IMR-90 (cell line): ENCODE data around the gene ABTB1. TPM values are rescaled to one million over a fixed set of nuclear protein-coding genes. Genes with fewer than 3 reads are reported as not detected.

Source experiments
- ATAC-seq: fragments of 200-7000 bp; cut with Tn5 transposase; 2 replicates; pipeline ENCODE4 v1.9.1; 2020; ENCODE audit warnings: low read depth, mild to moderate bottlenecking, moderate library complexity
- BruUV-seq: library from RNA; stranded (reverse); fragments of 400-500 nt; replicated peaks from 2 replicates; lab custom pipeline; 2021; lab: Mats Ljungman, UMichigan
- CTCF ChIA-PET: fragments of 300-600 bp; formaldehyde crosslinking; extraction: SDS; loops from one replicate; lab custom pipeline; 2021; ENCODE audit warnings: antibody characterized with exemption; lab: Yijun Ruan, JAX
- POLR2A ChIA-PET: fragments of 300-600 bp; sonication (Branson Sonifier 250); formaldehyde crosslinking; loops from one replicate; lab custom pipeline; 2022; ENCODE audit warnings: antibody characterized with exemption; ENCODE audit not compliant: unreplicated experiment; lab: Charles Lee
- DNase-seq: peaks from one replicate; pipeline ENCODE4 v3.0.0; 2013
- H2AFZ ChIP-seq: replicated peaks from 2 replicates; pipeline ENCODE3; 2013; ENCODE audit warnings: low read length, mild to moderate bottlenecking; ENCODE audit not compliant: poor library complexity
- H2AK5ac ChIP-seq: 2 replicates; pipeline ENCODE4 v1.6.1; 2013; ENCODE audit warnings: low read depth, low read length, inconsistent platforms
- H2AK9ac ChIP-seq: replicated peaks from 2 replicates; pipeline ENCODE3; 2013; ENCODE audit warnings: mild to moderate bottlenecking, low read depth, low read length, moderate library complexity; ENCODE audit not compliant: poor library complexity
- H2BK120ac ChIP-seq: 2 replicates; pipeline ENCODE4 v1.6.1; 2013; ENCODE audit warnings: low read depth, low read length, inconsistent platforms
- H2BK15ac ChIP-seq: 3 replicates; pipeline ENCODE4 v1.6.1; 2013; ENCODE audit warnings: low read depth, low read length, inconsistent platforms
- H2BK20ac ChIP-seq: 2 replicates; pipeline ENCODE4 v1.6.1; 2013; ENCODE audit warnings: low read depth, mild to moderate bottlenecking, inconsistent platforms, low read length, moderate library complexity
- H2BK5ac ChIP-seq: 2 replicates; pipeline ENCODE4 v1.6.1; 2013; ENCODE audit warnings: mild to moderate bottlenecking, low read depth, low read length, inconsistent platforms; ENCODE audit not compliant: poor library complexity, severe bottlenecking
- H3K14ac ChIP-seq: replicated peaks from 2 replicates; pipeline ENCODE4 v1.6.1; 2013; ENCODE audit warnings: low read depth, low read length, inconsistent platforms
- H3K18ac ChIP-seq: 2 replicates; pipeline ENCODE4 v1.6.1; 2013; ENCODE audit warnings: low read depth, low read length, control low read depth
- H3K23ac ChIP-seq: 2 replicates; pipeline ENCODE4 v1.6.1; 2013; ENCODE audit warnings: low read depth, low read length, inconsistent platforms
- H3K27ac ChIP-seq: 2 replicates; pipeline ENCODE4 v1.5.1; 2013; ENCODE audit warnings: mild to moderate bottlenecking, control low read depth, low read length; ENCODE audit not compliant: insufficient read depth
- H3K27me3 ChIP-seq: 2 replicates; pipeline ENCODE4 v1.6.1; 2013; ENCODE audit warnings: low read length; ENCODE audit not compliant: control insufficient read depth, insufficient read depth
- H3K36me3 ChIP-seq: 2 replicates; pipeline ENCODE4 v1.6.1; 2013; ENCODE audit warnings: low read length, mixed read lengths; ENCODE audit not compliant: control insufficient read depth, insufficient read depth
- H3K4ac ChIP-seq: 2 replicates; pipeline ENCODE4 v1.6.1; 2013; ENCODE audit warnings: low read depth, low read length, inconsistent platforms
- H3K4me1 ChIP-seq: 2 replicates; pipeline ENCODE4 v1.6.1; 2013; ENCODE audit warnings: low read length, mixed read lengths; ENCODE audit not compliant: control insufficient read depth, insufficient read depth
- H3K4me2 ChIP-seq: 2 replicates; pipeline ENCODE4 v1.6.1; 2013; ENCODE audit warnings: low read depth, mild to moderate bottlenecking, control low read depth, low read length, moderate library complexity
- H3K4me3 ChIP-seq: 2 replicates; pipeline ENCODE4 v1.5.1; 2013; ENCODE audit warnings: low read depth, mild to moderate bottlenecking, control low read depth, low read length, moderate library complexity; ENCODE audit not compliant: insufficient read depth
- H3K56ac ChIP-seq: 2 replicates; pipeline ENCODE4 v1.6.1; 2013; ENCODE audit warnings: low read length, inconsistent platforms; ENCODE audit not compliant: insufficient read depth; ENCODE audit errors: extremely low read depth
- H3K79me1 ChIP-seq, 2 experiments: 2 replicates each; pipeline ENCODE4 v1.6.1; 2013; ENCODE audit warnings: low read length in 2 of 2, inconsistent platforms in 1 of 2, low read depth in 1 of 2
- H3K9ac ChIP-seq: 2 replicates; pipeline ENCODE4 v1.6.1; 2013; ENCODE audit warnings: low read depth, low read length, control low read depth
- H3K9me1 ChIP-seq: 2 replicates; pipeline ENCODE4 v1.6.1; 2013; ENCODE audit warnings: low read length, inconsistent platforms; ENCODE audit not compliant: insufficient read depth
- H3K9me3 ChIP-seq: 2 replicates; pipeline ENCODE4 v1.6.1; 2013; ENCODE audit warnings: low read length; ENCODE audit not compliant: control insufficient read depth, insufficient read depth
- H4K20me1 ChIP-seq: 2 replicates; pipeline ENCODE4 v1.6.1; 2013; ENCODE audit warnings: low read length, inconsistent platforms; ENCODE audit not compliant: insufficient read depth
- H4K5ac ChIP-seq: 2 replicates; pipeline ENCODE4 v1.6.1; 2013; ENCODE audit warnings: mild to moderate bottlenecking, low read depth, low read length, control low read depth
- H4K8ac ChIP-seq, 2 experiments: 2 replicates each; pipeline ENCODE4 v1.6.1; 2013; ENCODE audit warnings: low read depth in 2 of 2, low read length in 2 of 2, control low read depth in 1 of 2, inconsistent platforms in 1 of 2
- H4K91ac ChIP-seq: 2 replicates; pipeline ENCODE4 v1.6.1; 2013; ENCODE audit warnings: low read depth, low read length, inconsistent platforms; ENCODE audit not compliant: insufficient read depth
- MXI1 ChIP-seq: IDR thresholded peaks from 2 replicates; pipeline ENCODE4 v1.6.1; 2012; ENCODE audit warnings: low read depth, mild to moderate bottlenecking, low read length, moderate library complexity, borderline replicate concordance
- RFX5 ChIP-seq: IDR thresholded peaks from 2 replicates; pipeline ENCODE4 v1.8.0; 2012; ENCODE audit warnings: low read depth, mild to moderate bottlenecking, low read length, moderate library complexity
- WGBS, 2 experiments: methylation state at CpG; one replicate each; pipeline versions ENCODE4 v1.1.5 to v1.1.7; 2013; ENCODE audit warnings: missing lambda C conversion rate in 2 of 2; ENCODE audit not compliant: insufficient read length in 1 of 2; ENCODE audit errors: extremely low coverage in 2 of 2; 5-methylcytosine and 5-hydroxymethylcytosine counted together
- dilution Hi-C: fragments of 300-500 bp; cut with HindIII; formaldehyde crosslinking; loops from one replicate; pipeline ENCODE4 v1.14.3; 2018; ENCODE audit warnings: low sequenced_read_pairs; ENCODE audit not compliant: unreplicated experiment
- in situ Hi-C: fragments of 300-500 bp; cut with MboI; formaldehyde crosslinking; loops from 3 replicates; pipeline ENCODE4 v1.14.3; 2019; ENCODE audit warnings: low sequenced_read_pairs, inconsistent platforms, mixed read lengths
- intact Hi-C: fragments of 100-400 bp; cut with micrococcal nuclease; formaldehyde crosslinking; loops from 2 replicates; pipeline ENCODE4 v1.10.0; 2022
- polyA plus RNA-seq, 3 experiments: library from polyadenylated mRNA; depleted of rRNA; stranded (reverse); fragments of >200 nt; gene quantifications; 2 replicates each; pipeline ENCODE4 v1.2.3, GENCODE V29; 2012; ENCODE audit warnings: low replicate concordance in 1 of 3
- total RNA-seq: library from RNA; depleted of rRNA; stranded (reverse); fragments of >200 nt; gene quantifications from 2 replicates; pipeline ENCODE4 v1.2.3, GENCODE V29; 2012

Gene ABTB1
- total and polyA plus RNA-seq, 2 of the 4 experiments (the other 2 are of a cell fraction) = 3.2 to 23.0 TPM

DNA sequence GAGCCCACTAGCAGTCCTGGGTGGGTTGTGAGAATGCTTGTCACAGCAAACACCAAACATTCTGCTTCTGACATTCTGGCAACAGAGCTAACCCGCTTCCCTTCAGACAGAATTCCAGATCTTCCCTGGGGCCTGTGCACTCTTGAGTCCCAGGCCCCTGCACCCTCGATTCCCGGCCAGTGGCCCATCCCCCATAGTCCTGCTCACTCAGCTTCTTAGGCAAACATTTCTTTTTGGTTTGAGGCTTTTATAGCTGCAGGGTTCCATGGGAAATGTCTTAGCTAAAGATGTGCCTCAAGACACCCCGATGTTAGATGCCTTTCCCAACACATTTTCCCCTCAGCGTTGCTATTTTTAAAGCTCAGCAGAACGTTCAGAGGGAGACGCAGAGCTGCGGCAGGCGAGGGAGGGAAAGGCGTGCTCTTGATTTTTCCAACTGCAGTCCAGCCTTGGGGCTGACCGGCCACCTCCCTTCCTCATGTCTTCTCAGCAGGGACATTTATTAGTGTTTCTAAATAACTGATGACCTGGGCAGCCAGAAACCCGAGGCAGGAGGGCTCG lies 35.2 kb downstream of the ABTB1 start:
- H3K9ac ChIP-seq = no peak overlapping the region
- TF ChIP-seq MXI1 = no peak
- no peak for TF ChIP-seq RFX5
- no peak overlapping the region for H2AFZ ChIP-seq
- dilution Hi-C loops = no loop called here
- no peak overlapping the region for H3K4me3 ChIP-seq
- H3K18ac ChIP-seq = no peak overlapping the region
- H3K9me1 ChIP-seq = peaks cover 16% of the 10 kb centered on the region
- in situ Hi-C loops = no loop called here
- H2BK5ac ChIP-seq = no peak overlapping the region
- no peak overlapping the region for H4K91ac ChIP-seq
- intact Hi-C loops = no loop called here
- no peak overlapping the region for H2BK120ac ChIP-seq
- no peaks in the 10 kb centered on the region for H4K20me1 ChIP-seq
- H2BK15ac ChIP-seq = no peak overlapping the region
- no peak overlapping the region for H3K27ac ChIP-seq
- no peak overlapping the region for H3K56ac ChIP-seq
- WGBS, 2 experiments = 54% methylated on average over 4 of the region's 13 CpGs; no CpG with 5 or more reads in 1 of the 2 experiments
- no peak overlapping the region for H3K14ac ChIP-seq
- no peaks in the 10 kb centered on the region for H3K27me3 ChIP-seq
- no peak overlapping the region; the same call in 1 of the 2 replicates for H2AK5ac ChIP-seq
- no peak overlapping the region for H3K4me2 ChIP-seq
- ChIA-PET POLR2A (no interaction called here), CTCF (interaction anchor here (1.7 kb wide), 1 partner anchor 11 kb away, joined by 5 read pairs; no protein-coding TSS in a partner anchor)
- H3K23ac ChIP-seq = no peak overlapping the region
- H2AK9ac ChIP-seq = no peak overlapping the region
- H3K4me1 ChIP-seq = peaks cover 6% of the 10 kb centered on the region; the same call in 1 of the 2 replicates
- no peak overlapping the region for H2BK20ac ChIP-seq
- no peak overlapping the region for H4K5ac ChIP-seq
- DNase-seq = no peak
- H3K9me3 ChIP-seq = no peaks in the 10 kb centered on the region
- ATAC-seq = no peak
- peaks cover 10 to 51% of the 10 kb centered on the region in 2 experiments for H3K79me1 ChIP-seq
- H3K36me3 ChIP-seq = peaks cover 8% of the 10 kb centered on the region
- BruUV-seq = no TSS peak
- no peak overlapping the region for H3K4ac ChIP-seq
- H4K8ac ChIP-seq = no peak overlapping the region
